ENCODE data around the gene TLR6. TPM values are rescaled to one million over a fixed set of nuclear protein-coding genes. Genes with fewer than 3 reads are reported as not detected.

Gene TLR6, protein sequence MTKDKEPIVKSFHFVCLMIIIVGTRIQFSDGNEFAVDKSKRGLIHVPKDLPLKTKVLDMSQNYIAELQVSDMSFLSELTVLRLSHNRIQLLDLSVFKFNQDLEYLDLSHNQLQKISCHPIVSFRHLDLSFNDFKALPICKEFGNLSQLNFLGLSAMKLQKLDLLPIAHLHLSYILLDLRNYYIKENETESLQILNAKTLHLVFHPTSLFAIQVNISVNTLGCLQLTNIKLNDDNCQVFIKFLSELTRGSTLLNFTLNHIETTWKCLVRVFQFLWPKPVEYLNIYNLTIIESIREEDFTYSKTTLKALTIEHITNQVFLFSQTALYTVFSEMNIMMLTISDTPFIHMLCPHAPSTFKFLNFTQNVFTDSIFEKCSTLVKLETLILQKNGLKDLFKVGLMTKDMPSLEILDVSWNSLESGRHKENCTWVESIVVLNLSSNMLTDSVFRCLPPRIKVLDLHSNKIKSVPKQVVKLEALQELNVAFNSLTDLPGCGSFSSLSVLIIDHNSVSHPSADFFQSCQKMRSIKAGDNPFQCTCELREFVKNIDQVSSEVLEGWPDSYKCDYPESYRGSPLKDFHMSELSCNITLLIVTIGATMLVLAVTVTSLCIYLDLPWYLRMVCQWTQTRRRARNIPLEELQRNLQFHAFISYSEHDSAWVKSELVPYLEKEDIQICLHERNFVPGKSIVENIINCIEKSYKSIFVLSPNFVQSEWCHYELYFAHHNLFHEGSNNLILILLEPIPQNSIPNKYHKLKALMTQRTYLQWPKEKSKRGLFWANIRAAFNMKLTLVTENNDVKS
- 2.4 and 3.5 TPM in 2 replicates for total RNA-seq
- 0.66 TPM for polyA plus RNA-seq (2012)

DNA sequence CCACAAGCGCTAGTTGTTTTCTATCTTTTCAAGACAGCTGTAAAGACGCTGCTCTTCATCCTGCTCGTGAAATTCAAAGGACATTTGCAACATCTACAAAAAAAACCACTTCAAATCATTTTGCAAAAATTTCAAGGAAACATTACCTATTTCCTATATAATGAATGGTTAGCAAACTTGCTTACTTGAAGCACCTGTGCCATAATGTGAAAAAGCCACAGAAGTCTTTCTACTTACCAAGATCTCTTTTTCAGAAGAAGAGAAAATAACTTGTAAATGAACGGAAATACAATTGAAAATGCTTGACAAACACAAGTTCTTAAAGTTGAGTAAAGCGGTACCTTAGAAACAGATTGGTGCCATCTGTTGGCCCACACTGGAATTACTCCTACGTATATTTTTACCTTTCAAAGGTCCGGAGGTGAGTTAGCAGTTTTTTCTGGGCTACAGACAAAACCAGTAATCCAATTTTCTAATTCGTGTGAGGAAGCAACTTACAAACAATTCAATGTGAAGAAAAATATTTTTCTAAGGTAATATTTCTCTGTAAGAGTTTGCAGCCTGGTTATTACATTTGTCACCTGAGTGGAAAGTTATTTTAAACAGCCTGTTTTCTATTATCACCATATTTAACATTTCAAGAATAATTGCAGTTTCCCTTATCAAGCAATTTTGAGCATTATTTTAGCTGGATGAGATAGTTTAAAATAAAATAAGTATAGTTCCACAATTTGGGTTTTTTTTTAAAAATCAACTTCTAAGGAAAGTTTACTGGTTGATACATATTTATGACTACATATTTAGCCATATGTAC is at the start of gene TLR6:
Gene TLR6, minus strand, starts transcription at position 294 of the 814 bp plus-strand sequence. CDS start 27,344 bp downstream, outside the sequence.
- peak; percentile 39 for DNase-seq (ENCODE audit: low read depth)

DNA sequence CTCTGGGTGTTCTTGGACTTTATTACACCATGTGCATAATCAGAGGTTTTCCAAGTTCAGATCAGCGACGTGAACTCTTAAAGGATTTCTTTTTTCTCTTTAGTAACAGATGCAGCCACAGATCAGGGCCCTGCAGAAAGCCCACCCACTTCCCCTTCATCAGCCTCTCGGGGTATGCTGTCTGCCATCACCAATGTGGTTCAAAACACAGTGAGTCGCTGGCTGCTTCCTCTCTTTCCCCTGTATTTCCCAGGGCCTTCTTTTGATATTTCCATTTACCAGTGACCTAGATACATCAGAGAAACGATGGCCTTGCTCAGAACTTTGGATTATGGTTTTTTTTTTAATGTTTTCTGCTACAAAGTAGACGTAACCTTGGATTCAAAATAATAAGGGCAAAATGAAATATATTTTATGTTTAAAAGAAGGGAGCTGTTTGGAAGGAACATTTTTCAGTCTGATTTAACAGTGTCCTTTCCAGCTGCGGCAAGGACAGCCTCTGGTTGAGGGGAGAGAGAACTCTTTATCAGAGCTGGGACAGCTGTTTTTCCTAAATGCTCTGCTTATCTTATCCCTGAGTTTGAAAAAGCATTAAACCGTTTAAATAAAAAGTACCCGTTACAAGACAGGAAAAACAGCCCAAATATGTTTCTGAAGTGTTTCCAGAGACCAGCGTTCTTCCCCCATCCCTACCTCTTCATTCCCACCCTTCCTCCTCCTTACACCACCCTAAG is 49.2 kb upstream of the TLR6 start:
- DNase-seq (ENCODE audit: low read depth) = no peak

DNA sequence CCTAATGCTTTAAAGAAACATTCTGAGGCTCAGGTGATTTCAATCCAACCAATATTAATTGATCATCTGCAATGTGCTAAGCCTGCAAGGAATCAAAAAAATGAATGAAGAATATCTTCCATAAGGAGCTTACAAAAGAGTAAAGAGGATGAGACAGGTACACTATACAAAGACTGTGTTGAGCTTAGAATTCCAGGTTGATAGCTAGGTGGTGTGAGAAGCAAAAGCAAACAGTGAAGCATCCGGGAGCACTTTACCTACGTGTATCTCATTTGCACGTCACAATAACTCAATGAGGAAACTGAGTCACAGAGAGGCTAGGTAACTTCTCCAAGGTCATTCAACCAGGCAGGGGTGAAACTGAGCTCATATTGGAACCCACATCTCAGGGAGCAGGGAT is 48.1 kb upstream of the TLR6 start:
- no peak for DNase-seq (ENCODE audit: low read depth)

DNA sequence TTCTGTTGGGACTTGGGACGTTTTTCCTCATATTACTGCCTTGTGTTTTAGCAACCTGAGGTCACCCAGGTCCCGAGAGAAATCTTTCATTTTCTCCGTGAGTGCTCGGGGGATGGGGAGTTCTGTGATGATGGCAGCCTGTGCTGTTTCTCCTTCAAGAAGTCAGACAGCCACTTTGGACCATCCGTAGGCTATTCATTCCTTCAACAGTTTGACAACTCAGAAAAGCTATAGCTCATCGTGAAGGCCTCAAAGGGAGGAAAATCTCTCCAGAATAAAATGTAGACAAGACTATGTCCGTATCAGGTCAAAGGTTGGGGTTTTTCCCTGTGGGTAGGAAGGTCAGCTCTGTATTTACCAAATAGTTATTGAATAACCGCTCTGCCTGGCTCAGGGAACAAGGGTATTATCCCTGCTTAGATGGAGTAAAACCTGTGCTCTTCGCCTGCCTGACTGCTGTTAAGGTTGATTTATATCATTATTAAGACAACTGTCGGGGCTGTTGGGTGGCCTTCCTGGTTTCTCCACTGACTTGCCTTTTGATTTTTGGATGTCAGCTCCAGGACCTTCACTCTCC is 47.6 kb upstream of the TLR6 start:
- DNase-seq (ENCODE audit: low read depth) = no peak

DNA sequence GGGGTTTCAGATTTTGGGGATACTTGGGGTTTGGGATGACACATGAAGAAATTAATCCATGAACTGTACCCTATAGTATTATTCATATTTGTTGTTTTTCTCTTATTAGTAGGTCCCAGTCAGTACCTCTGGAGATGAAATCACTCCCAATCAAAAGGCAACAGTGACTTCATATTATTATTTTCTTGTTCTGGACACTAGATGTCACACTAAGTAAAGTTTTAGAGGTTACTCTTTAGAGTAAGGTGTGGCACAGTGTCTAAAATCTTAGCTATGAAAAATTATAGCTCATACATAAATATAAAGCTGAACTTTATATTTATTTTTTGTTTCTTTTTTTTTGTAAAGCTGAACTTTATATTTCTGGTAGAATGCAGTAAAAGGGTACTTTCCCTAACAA is 46.1 kb upstream of the TLR6 start:
- peak; percentile 30 for DNase-seq (ENCODE audit: low read depth)

DNA sequence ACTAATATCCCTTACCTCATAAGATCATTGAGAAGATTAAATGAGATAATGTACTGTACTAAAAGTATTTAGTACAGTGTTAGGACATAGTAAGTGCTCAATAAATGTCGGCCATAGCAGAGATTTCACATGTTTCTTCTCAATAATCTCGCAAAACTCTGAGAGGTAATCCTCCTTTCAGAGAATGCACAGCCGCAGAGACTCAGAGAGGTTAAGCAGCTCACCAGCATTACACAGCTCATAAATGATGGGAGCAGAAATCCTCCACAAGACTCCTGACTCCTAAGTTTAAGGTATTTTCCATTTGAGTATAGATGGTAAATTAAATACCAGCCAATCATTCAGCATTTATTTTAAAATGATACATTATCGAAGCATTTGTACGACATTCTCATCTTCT is 45.6 kb upstream of the TLR6 start:
- DNase-seq (ENCODE audit: low read depth) = no peak

DNA sequence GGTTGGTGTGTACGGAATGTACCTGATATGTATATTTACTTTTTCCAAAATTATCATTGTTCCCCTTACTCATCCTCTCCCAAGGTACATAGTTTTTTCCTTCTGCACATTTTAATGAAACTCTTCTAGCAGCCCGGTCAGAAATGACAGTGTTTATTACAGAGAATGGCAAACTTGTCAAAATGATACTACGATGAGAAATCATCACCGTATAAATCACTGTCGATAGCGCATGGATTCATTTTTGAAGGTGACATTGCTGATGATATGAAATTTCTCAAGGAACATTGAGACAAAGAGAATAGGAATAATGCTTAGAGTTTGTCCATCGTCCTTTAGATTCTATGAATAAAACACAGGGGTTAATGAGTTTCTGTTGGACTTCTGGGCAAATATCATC is 41.6 kb upstream of the TLR6 start:
- DNase-seq (ENCODE audit: low read depth) = no peak

DNA sequence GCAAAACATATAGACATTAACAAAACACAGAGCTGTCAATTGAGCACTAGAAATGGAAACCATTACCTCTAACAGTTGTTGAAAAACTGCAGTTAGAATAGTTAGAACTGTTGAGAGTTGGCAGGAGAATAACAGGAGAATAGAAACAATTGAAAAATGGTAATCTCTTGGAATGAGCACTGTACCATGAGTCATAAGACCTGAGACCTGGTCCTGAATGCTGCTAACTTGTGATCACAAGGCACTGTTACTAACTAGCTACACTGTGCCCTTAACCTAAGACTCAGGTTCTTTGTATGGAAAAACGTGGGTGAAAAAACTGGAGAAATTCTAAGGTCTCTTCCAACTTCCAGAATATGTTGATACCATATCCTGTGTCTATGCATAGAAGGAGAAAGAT is 40.3 kb upstream of the TLR6 start:
- no peak for DNase-seq (ENCODE audit: low read depth)

DNA sequence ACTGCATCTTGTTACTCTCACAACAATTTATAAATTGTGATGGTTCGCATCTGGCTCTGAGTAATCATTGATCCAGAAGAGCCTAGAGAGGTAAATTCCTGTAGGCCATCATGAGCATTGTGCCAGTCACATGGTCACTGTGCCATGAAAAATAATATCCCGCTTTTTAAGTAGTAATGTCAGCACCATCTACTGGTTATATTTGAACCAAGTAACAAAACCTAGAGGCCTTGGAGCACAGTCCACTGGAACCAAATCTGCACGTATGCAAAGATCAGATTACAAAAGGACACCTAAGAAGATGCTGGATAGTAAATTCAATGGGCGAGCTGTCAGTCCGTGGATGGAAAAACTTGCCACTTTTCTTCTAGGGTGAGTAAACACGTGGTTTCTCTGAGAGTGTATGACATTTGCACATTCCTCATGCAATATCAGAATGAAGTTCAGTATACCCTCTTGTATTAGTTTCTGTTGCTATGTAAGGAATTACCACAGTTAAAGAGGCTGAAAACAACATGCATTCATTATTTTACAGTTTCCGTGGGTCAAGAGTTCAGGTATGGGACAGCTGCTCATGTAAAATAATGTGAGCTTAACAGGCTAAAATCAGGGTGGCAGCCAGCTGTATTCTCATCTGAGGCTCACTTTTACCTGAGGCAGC is 37.8 kb upstream of the TLR6 start:
- DNase-seq (ENCODE audit: low read depth) = no peak

DNA sequence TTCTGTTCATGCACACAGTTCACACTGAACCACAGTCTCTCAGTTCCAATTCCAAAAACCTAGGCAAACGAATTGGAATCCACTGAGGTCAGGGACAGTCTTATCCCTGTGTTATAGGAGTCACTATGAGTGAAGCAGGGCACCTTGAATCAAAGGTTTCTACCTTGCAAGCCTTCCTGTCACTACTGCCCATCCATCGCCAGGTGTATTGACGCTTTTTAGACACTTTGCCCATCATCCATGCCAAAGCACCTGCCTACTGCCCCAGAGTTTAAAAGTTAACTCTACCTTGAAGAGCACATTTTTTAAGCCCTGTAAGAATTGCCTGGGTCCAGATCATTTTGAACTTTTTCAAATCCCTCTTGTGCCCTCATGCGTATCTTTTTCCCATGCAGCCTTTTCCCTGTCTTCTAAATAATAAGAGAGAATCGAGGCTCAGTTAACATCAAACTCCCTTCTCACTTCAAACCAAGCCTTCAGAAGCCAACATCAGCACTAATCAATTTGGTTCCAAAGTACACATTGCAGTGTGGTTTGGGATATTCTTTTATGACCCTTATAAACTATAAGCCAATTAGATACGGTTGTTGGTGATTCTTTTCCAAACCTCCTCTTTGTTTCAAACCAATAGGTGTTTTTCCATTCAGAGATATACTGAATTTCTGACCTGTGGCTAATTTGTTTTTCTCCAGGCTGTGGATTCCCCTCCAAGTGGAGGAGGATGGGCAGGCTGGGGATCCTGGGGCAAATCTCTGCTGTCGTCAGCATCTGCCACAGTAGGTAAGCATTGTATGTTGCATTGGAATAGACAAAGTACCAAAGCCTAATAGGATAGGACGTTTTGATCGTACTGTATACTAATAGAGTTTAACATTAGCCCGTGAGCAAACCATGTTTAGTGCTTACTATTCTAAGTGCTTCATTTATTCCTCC is 34.7 kb upstream of the TLR6 start:
- peak; percentile 12 for DNase-seq (ENCODE audit: low read depth)

DNA sequence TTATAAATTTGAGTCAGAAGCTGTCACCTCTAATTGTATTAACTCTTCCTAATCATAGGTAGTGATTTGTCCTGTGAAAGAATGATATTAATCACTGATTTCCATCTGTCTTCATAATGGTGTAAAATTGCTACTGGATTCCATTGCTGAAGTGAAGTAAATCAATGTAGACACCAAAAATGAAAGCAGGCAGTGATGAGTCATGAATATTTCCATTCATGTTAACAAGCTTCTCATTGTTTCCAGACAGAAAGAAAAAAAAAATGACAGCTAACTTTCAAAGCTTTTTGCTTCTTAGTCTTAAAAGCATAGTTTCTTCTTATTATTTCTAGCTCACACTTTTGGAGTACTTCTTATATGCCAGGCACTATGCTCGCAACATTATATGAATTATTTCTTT is 32.5 kb upstream of the TLR6 start:
- DNase-seq (ENCODE audit: low read depth) = peak; percentile 61

DNA sequence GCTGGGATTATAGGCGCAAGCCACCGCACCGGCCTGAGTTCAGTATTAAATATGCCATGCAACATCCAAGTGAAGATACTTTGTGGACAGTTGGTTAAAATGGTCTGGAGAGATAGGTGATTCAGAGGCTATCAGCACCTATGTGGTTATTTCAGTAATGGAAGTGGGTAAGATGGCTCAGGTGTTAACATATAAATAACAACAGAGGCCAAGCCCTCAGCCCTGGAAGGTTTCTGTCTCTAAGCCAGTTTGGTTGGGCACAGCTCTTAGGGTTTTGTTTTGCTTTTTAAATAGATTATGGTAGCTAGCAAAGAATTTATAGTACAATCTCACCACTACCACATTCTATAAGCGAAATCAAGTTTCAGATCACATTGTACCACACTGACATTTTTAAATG is 27.6 kb upstream of the TLR6 start:
- no peak for DNase-seq (ENCODE audit: low read depth)

DNA sequence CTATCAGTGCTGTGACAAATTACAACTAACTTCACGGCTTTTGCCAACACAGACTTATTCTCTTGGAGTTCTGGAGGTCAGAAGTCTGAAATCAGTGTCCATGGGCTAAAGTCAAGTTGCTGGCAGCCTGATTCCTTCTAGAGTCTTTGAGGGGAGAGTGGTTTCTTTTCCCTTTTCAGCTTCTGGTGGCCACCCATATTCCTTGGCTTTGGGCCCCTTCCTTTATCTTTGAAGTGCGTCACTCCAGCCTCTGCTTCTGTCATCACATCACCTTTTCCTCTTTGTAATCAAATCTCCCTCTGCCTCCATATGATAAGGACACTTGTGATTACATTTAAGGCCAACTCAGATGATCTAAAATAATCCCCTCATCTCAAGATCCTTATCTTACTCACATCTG is 20.0 kb upstream of the TLR6 start:
- no peak for DNase-seq (ENCODE audit: low read depth)

DNA sequence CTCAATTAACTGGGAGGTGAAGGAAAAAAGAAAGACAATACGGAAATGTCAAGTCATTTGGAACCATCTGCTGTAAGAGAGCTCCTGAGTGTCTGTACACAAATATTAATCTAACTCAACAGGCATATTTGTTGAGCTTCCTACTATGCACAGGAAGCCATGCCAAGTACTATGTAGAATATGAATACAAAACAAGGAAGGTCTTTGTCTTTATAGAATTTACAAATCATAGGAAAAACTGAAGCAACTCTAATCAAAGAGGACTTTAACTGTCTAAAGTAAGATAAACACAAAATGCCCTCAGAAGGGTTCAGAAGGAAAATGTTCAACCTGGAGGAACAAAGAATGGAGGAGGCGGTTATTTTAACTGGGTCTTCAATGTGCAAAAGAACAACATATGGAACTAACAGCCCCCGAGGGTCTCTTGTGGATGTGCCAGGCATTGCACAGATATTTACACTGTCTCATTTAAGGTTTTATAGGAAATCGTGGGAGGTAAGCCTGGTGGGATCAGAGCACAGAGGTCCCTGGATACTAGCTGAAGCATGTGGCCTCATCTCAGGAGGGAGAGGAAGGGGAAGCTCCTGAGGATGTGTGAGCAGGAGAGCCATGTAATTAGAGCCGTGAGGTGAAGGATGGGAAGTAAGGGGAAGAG is 16.8 kb upstream of the TLR6 start:
- DNase-seq (ENCODE audit: low read depth) = no peak

DNA sequence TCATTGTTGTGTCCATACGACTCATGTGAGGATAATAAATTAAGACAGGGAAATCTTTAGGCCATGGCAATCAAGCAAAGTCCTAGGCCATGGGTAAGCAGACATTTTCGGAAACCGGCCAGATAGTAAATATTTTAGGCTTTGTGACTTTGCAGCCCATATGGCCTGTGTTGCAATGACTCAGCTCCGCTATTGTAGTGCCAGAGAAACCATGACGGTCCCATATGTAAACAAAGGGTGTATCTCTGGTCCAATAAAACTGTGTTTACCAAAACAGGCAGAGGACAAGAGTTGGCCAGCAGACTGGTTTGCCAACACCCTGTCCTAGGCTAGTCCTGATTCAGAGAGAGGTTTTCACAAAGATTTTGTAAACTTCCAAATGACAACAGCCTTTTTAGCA is 16.0 kb upstream of the TLR6 start:
- DNase-seq (ENCODE audit: low read depth) = no peak

DNA sequence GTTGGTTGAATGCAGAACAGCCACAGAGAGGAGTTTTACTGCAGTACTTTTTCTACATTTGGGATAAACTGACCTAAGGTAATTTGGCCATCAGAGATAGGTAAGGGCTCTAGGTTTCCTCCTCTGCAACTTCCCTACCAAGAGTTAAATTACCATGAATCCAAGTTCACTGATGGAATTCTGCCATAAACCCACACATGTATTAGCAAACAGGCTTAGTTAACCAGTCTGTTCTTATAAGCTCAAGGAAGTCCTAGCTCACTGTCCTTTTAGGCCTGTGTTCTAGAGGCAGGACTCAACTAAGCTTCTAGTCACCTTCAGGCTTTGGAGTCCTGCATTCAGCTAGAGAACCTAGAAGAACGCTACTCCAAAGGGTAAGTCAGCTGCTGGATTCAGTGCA is 15.0 kb upstream of the TLR6 start:
- DNase-seq (ENCODE audit: low read depth) = no peak

DNA sequence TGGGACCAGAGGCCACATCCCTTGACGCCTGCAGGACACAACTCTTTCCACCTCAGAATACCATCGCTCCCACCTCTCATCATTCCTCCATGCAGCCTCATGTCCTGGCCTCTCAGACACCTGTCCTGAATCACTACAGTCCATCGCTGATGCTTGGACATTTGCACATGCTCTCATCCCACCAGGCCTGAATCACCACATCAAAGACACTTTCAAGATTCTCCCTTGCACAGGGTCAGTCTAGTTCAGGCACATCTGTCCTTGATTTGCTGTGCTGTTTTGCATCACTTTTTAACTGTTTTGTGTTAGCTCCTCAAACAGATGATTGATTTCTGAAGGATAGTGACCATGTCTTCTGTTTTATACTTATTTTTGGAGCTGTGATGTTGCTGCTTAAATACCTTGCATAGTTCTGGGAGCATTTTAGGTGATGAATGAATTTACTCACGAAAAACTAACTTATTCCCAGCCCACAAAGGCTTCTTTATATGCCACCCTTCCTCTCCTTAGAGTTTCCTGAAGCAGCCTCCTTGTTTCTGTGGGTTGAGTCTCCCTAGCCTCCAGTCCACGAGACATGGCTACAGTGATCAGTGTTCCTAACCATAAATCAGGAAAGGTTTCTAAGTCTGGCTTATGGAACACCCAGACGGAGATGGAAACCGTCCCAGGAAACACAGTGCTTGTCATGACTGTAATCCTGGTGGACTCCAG is 13.6 kb upstream of the TLR6 start:
- DNase-seq (ENCODE audit: low read depth) = no peak

DNA sequence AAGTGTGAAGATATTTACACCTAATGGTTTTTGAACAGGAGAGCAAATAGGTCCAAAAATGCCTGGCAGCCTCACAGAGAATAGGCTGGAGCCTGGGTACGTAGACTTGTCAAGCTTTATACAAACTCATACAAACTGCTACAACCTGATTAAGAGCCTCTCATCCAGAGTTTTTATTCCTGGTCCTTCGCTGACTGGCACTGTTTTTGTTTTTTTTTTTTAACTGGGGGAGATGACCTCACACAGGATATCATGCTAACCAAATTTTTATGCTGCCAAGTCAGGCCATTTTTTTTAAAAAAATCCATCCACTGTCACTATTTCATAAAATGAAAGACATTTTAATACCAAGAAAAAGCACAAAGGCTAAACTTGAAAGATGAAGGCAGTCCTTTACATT is 12.9 kb upstream of the TLR6 start:
- DNase-seq (ENCODE audit: low read depth) = no peak
